GM18511 (cell line): ENCODE data around the gene GMDS.

Source experiments
- ATAC-seq: cut with Tn5 transposase; IDR thresholded peaks from one replicate; pipeline ENCODE4 v1.9.1; 2021; ENCODE audit warnings: mild to moderate bottlenecking, moderate library complexity; ENCODE audit not compliant: unreplicated experiment

Gene GMDS

GRCh38 chr6:1870932-1871331 lies 374.5 kb downstream of the GMDS start:
- no peak for ATAC-seq

DNA sequence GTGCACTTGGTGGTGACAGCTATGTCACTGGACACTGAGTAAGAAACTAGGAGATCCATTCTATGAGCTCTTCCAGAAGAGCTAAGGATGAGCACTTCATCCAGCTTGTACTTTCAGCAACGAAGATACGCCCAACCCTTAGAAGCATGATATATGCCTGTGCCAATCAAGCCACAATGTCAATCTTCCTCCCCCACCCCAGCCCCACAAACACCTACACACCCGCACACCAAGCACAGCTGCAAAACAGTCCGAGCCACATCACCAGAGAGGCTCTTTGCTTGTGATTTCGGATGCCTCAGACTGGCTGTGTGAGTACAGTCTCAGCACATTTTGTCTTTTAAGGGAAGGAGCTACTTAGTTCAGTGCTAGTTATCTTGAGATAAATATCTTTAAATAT lies 375.2 kb downstream of the GMDS start:
- no peak for ATAC-seq

DNA sequence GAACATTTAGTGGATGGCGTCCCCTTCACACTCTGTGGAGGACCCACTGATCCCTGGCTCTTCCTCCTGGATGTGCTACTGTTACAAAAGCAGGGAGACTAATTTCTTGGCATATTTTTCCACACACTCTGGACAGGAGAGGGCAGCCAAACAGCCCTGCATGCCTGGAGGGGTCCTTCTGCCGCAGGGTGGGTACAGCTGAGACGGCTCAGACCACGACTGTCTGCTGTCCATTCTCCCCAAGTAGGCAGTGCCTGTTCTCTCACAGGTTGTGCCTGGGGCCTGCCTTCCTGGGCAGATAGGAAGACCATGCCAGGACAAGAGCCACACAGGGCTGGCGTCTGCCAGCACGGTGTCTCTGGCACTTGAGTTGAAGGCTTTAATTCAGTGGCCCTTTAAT lies 375.6 kb downstream of the GMDS start:
- ATAC-seq: no peak

- no peak for ATAC-seq
Measured at GRCh38 chr6:1869308-1869707, 376.1 kb downstream of the GMDS start.

GRCh38 chr6:1868561-1869261 lies 376.7 kb downstream of the GMDS start:
- peak; percentile 91 for ATAC-seq

- ATAC-seq: no peak
Measured at GRCh38 chr6:1867197-1867596, 378.2 kb downstream of the GMDS start.

DNA sequence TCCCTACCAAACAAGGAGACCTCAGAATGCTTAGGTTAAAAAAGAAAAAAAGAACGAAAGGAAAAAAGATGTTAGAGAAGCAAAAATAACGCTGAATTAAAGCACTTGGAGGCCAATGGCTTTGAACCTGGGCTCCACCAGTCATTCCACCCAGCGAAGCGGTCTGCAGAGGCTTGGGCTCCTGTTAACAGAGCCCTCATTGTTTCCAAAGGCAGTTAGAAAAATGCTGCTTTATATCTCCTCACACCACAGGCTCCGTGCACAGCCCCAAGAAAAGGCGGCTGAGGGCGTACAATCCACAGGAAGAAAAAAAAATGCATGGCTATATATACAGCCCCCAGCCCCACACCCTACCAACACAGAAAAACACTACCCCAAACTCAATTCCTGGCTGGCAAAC lies 379.8 kb downstream of the GMDS start:
- ATAC-seq: no peak

- ATAC-seq: no peak
Measured at GRCh38 chr6:1864496-1864895, 380.9 kb downstream of the GMDS start.

DNA sequence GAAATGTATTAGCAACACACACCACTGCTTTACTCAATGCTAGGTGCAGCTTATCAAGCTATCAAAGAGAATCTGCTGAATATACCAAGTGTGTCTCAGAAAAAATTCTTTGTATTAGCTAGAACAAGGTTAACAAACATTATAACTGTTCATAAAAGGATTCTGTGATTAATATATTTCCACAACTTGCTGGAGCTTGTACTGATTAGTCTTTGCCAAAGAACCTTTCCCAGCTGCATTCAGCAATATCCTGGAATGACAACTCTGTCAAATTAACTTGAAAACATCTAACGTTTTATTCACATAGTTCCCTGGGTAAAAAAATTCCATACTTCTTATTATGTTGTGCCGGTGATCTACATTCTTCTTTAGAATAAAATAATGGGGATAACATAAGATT lies 383.0 kb downstream of the GMDS start:
- no peak for ATAC-seq

DNA sequence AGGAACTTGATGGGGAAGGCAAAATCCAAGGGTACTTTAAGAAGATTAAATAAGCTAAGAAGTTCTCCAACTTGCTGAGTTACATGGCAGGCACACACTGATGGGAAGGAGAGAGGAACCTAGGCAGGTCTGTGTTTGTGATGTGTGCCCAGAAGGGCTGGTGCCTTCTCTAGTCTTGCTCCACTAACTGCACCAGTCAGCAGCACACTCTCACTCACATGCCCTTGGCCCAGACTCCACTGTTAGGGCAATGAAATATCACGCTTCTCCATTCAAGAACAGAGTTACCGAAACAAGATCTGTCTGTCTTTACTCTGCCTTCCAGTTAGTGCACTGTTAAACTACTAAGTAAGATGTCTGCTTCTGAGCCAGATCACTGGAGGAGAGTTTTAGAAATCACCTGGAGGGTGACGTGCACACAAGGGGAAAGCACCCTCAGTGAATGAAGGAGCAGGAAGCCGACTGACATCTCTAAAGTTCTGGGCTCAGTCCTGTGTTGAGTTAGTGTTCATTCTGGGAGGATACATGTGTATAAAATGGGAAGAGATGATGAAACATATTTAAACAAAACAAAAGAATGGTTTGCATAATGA lies 384.6 kb downstream of the GMDS start:
- ATAC-seq: no peak

DNA sequence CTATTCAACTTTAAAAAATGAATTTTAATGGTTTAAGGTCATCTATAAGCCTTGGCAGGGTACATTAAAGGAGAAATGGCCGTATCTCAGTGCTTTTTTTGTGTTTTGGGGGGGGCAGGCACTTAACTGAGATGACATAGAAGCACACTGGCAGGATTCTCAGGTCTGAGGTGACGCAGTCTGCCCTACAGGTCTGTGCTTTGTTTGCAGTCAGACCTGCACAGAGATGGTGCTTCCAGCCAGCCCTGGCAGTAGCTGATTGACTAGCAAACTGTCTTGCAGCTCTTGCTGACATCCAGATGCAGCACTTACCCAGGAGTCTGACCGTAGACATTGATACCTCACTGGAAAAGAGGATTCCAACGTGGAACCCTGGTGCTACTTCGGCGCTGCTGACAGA lies 386.5 kb downstream of the GMDS start:
- no peak for ATAC-seq

DNA sequence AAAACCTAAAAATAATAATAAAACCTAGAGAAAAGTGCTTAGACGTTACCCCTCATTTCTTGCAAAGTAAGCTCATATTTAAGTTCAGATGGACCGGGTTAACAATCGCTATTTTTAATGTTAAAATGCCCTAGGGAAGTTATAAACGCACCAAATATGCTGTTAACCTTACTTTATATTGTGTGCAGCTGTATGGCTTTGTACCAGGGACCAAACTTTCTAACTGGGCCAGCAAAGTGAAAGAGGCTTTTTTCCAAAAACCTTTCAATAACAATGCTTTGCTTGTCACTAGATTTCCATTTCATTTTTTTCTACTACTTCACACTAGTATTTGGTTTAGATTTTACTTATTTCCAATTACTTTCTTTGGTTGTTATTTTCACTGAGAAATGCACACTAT lies 387.2 kb downstream of the GMDS start:
- no peak for ATAC-seq

- peak; percentile 92 for ATAC-seq
Measured at GRCh38 chr6:1856381-1856780, 389.0 kb downstream of the GMDS start.

DNA sequence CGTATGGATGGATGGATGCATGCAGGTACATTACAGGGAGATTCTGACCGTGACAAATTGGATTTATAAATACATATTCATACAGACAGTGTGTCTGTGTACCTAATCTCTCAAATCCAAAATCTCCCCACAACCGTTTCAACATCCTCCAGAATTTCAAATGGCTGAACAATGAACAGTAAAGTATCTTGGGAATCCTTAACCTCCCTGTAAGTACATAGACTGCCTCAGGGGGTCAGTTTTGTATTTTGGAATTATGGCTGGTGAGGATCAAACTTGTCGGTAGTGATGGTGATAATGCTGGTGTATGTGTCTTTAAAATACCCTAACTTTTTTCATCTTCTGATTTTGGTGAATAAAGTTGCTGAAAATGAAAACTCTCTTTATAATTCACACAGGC lies 389.5 kb downstream of the GMDS start:
- ATAC-seq: no peak

GRCh38 chr6:1854296-1854695 lies 391.1 kb downstream of the GMDS start:
- ATAC-seq: no peak

DNA sequence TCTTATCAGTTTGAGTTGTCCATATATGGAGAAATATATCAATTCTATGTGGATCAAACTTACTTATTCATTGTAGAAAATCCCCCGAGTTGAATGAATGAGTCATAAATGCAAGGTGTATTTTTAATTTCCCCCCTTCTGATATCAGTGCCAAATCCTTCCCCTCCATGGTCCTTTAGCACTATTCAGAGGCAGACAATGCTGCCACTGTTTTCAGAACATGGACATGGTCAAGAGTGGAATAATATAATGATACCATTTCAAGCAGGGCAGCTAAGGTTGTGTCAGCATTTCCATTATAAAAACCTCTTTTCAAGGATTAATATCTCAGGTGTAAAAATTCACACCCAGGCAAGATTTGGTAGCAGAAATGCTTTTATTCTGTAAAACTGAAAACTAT lies 391.6 kb downstream of the GMDS start:
- ATAC-seq: no peak

DNA sequence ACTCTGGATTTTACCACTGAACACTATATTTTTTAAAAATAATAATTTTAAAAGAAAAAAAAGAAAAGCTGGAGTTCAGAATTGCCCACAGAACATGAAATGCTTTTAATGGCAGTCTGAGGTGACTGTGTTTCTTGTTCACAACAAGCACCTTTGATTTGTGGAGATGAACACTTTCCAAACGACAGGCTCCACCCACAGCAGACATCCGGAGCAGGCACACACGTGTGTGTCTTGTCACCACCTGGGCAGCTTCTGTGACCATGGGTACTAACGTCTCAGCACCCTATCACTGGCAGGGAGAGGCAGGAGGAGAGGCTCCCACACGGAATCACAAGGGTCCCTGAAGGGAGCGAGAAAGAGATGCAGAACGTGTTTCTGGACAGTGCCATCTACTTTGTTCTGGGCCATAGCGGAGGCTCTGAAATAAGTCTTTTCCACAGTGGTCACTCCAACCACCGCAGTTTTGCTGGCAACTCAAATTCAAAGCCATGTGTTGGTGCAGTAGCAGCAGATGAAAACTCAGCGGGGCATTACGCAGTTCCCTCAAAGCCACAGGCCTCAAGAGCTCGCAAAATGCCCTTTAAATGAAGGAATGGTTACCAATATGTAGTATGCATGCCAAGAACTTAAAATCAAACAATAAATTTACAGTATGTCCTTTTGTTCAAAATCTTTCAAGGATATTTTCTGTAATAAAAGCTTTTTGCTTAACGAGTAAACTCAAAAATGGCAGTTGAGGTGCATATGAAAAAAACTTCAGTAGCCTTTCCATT lies 393.5 kb downstream of the GMDS start:
- no peak for ATAC-seq

GRCh38 chr6:1850840-1851157 lies 394.6 kb downstream of the GMDS start:
- ATAC-seq: no peak

DNA sequence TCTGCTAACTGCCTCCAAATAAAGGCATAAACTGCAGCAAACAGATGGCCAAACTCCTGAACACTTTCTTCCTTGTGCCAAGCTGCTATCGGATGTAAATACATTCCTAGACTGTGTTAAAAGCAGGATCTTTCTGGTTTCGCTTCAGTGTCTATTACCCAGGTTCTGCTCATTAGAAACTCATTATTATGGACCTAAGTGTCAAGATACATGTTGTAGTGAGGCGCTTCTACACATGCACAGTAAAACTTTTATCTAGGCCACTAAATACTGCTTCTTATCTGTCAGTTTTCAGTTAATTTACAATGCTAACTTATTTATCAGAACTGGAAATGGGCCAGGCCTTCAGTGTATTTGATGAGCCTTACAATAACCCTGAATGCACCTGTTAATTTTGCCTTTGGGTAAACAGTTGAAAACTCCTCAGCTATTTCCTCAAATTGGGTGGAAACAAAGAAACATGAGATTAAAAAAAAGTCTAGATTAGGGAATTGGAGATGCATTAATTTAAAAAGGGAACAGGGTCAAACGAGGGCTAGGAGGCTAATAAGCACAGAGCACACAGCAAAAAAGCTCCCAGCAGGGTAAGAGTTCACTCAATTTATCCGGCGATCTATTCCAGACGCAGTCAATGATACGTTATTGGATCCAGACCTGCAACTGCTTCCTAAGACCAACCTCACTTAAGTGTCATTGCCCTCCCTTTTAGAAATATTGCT lies 395.1 kb downstream of the GMDS start:
- ATAC-seq: no peak

GRCh38 chr6:1849691-1850090 lies 395.7 kb downstream of the GMDS start:
- no peak for ATAC-seq

GRCh38 chr6:1848752-1849151 lies 396.7 kb downstream of the GMDS start:
- no peak for ATAC-seq

DNA sequence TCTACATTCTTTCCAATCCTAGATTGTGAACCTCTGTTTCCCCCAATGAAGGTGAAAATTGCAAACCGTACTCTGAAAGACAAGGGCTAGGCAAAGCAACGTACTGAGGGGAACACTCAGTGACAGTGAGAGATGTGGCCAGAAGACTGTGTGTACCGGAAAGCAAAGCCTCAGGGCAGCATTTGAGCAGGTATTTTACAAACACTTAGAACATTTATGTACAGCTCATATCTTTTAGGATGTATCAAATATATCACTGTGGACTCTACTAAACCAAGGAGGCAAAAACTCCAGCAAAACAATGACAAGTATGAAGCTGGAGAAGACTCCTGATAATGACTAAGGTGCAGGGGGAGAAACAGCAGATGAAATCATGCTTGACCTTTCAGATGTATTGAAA lies 398.8 kb downstream of the GMDS start:
- no peak for ATAC-seq
